K562 treated with DMSO at 1 percent for 24 hours (cell line): ENCODE measurements around the gene PRMT2. TPM values are rescaled to one million over a fixed set of nuclear protein-coding genes. Genes with fewer than 3 reads are reported as not detected.

ENCODE experiments used
- total RNA-seq: library from RNA; unstranded; fragments of 300-600 nt; gene quantifications from 2 replicates; pipeline ENCODE4 v1.2.3, GENCODE V29; 2022; ENCODE audit warnings: low read depth; ENCODE audit not compliant: insufficient read depth

The PRMT2 gene
- 134 and 137 TPM in 2 replicates for total RNA-seq

GRCh38 chr21:46635324-46636180 lies at the start of gene PRMT2:
PRMT2 (plus strand) TSS chr21:46635674; CDS start chr21:46636952, 1,278 bp downstream.

GRCh38 chr21:46604975-46605766 lies 30.3 kb upstream of the PRMT2 start, which contains the start of gene S100B:
S100B (minus strand) TSS chr21:46605082; CDS start chr21:46602415, 2,667 bp downstream.

Other genes with a start within 250 kb of the PRMT2 start
- gene DIP2A, start 176.8 kb upstream of the PRMT2 start, total RNA-seq: 20.0 and 24.7 TPM in 2 replicates
- not detected in 2 replicates for gene S100B, start 30.6 kb upstream of the PRMT2 start, total RNA-seq